ENCODE measurements around the gene IFI27.

DNA sequence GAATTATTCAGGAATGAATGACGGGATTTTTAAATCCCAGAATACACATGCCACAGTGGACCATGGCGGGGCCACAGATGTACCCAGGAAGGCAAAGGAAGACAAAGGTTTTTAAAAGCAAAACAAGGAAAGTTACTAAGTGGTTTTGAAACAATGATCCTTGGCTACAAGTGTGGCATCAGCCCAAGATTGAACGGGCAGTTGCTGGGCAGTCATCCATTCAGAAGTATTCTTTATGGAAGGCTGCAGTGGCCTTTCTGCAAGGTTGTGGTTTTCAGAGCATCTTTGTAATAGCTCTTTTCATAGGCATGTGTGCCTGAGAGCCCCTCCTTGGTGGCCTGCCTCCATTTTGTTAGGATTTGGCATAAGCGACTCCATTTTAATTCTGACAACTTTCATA is 13.4 kb upstream of the IFI27 start:
- TF ChIP-seq, protein P1, sequence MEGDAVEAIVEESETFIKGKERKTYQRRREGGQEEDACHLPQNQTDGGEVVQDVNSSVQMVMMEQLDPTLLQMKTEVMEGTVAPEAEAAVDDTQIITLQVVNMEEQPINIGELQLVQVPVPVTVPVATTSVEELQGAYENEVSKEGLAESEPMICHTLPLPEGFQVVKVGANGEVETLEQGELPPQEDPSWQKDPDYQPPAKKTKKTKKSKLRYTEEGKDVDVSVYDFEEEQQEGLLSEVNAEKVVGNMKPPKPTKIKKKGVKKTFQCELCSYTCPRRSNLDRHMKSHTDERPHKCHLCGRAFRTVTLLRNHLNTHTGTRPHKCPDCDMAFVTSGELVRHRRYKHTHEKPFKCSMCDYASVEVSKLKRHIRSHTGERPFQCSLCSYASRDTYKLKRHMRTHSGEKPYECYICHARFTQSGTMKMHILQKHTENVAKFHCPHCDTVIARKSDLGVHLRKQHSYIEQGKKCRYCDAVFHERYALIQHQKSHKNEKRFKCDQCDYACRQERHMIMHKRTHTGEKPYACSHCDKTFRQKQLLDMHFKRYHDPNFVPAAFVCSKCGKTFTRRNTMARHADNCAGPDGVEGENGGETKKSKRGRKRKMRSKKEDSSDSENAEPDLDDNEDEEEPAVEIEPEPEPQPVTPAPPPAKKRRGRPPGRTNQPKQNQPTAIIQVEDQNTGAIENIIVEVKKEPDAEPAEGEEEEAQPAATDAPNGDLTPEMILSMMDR (conservative IDR thresholded peaks at IDR 0.05; ENCODE audit: low read length): no peak
- no peak for TF ChIP-seq EZH2phosphoT487 (IDR thresholded peaks at IDR 0.05; ENCODE audit: borderline replicate concordance)
